IPS-NIHi11 (cell line): Measurements from ENCODE around the gene HSPA6.
"Not testable (repeated sequence)": the region's sequence is repeated elsewhere in the genome, so short reads cannot be mapped to it uniquely, and the experiment has no call there.

Experiments
- DNase-seq: peaks from one replicate; pipeline ENCODE4 v3.0.0; 2012; ENCODE audit warnings: mixed read lengths, low spot score

HSPA6 gene

DNA sequence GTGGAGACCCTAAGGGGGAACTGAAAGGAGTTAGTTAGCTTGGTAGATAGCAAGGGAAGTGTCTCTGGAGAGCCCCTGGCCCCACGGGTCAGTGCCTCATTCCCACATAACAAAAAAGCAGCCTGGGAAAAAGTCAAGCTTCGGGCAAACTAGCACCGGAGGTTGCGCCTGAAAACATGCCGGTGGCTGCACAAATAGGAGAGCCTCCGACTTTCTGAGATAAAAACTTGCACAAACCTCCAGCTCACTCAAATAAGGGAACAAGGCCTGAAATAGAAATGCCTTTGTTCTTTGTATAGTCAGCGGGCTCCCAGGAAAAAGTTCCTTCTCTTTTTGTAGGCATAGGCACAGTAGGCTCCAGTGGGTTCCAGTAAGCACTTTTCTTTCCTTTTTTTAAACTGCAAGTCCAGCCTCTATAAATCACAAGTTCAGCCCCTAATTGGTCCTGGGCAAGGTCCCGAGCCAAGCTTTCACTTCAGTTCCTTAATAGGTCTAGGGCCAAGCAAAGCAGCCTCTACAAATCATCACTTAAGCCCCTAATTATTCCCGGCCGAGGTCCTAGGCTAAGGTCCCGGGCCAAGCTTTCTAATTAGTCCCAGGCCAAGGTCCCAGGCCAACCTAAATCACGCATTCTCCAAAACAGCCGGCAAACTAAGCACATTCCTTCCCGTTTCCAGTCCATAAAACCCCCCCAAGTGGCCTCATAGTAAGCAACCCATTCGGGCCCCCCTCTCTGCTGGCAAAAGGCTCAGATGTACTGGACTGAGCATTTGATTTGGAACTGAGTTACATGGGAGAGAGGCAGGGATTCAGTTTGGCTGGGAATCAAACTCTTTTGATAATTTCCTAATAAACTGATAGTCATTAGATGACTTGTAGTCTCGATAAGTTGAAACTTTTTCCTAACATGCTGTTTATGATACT lies 8.6 kb downstream of the HSPA6 start:
- not testable (repeated sequence) for DNase-seq

DNA sequence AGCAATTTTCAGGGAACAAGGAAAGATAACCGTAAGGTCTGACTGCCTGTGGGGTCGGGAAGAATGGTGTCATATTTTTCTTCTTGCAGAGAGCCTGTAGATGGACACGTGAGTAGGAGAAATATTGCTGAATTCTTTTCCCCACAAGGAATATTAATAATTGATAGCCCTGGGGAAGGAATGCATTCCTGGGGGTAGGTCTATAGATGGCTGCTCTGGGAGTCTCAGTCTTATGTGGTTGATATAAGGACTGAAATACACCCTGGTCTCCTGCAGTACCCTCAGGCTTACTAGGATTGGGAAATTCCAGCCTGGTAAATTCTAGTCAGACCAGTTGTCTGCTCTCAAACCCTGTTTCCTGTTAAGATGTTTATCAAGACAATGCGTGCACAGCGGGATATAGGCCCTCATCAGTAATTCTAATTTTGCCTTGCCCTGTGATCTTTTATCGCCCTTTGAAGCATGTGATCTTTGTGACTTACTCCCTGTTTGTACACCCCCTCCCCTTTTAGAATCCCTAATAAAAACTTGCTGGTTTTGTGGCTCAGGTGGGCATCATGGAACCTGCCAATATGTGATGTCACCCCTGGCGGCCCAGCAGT lies 12.8 kb downstream of the HSPA6 start:
- DNase-seq: not testable (repeated sequence)

DNA sequence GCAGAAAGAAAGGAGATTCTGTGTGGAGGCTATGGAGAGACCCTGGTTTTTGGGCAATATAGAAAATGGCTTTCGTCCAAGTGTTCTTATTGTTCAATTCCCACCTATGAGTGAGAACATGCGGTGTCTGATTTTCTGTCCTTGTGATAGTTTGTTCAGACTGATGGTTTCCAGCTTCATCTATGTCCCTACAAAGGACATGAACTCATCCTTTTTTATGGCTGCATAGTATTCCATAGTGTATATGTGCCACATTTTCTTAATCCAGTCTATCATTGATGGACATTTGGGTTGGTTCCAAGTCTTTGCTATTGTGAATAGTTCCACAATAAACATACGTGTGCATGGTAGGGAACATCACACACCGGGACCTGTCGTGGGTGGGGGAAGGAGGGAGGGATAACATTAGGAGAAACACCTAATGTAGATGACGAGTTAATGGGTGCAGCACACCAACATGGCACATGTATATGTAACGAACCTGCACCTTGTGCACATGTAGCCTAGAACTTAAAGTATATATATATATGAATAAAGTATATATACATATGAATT lies 14.7 kb downstream of the HSPA6 start:
- DNase-seq: not testable (repeated sequence)

DNA sequence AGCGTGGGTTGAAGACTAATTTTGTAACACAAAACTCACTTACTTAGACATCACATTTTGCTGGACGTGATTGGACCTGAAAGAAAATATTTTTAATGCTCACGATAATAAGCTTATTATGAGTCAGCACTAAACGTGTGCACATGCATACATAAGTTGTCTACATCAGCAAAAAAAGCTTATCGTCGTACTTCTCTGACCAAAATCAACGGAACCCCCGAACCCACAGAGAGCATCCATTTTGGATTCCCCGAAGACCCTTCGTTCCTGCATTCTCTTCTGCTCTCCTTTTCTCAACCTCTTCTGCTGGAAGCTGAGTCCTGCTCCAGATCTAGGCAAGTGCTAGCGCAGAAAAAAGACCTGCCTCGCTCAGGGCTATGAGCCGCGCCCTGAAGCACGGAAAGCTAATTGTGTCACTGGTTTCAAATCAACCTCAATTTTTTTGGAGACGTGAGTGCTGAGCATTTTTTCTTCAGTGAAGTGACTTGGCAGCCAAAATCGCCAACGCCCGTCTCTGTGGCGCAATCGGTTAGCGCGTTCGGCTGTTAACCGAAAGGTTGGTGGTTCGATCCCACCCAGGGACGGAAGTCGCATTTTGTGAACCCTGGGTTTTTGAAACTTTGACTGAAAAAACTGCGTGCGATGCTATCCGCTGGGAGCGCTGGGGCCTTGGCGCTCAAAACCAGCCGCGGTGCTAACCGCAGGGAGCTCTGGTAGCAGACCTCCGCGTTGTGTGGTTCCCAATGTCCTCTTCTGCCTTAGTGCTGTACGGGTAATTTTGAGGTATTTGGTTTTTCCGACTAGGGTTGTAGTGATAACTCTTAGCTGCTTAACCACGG lies 15.6 kb downstream of the HSPA6 start:
- peak; percentile 72 for DNase-seq

DNA sequence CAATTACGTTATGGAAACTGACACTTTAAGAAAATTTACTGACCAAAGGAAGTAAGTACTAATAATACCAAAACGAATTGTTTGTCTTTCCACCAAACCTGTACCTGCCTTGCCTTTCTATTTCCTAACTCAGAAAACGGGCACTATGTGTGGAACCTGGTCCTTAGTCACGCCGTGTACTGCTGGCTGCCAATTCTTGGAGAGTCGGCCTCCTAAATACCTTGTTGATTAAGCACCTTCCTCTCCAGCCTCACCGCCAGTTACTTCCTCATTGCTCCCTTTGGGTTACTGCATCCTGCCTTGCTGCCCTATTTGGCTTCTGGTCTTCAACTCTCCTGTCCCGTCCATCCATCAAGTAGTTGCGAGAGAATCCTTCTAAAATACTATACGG lies 16.2 kb downstream of the HSPA6 start:
- DNase-seq: not testable (repeated sequence)

DNA sequence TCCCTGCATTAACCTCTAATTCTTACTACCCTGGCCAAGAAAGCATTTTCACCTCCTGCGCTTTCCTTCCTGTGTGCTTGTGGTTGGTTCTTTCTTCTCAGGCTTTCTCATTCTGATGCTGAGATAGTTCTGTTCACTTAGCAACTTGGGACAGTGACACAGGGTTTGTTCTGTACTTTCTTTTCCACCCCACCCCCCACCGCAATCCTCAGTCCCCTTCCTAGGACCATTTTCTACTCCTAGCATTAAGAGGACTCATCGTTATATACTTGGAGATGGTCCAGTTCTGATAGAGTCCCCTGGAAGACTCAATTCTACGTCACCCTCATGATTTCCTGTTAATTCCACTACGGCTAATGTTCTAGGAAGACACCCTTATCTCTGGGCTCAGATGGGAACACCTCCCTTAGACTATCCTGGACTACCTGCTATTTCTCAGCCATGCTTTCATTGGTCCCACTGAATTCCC lies 17.8 kb downstream of the HSPA6 start:
- DNase-seq: not testable (repeated sequence)

DNA sequence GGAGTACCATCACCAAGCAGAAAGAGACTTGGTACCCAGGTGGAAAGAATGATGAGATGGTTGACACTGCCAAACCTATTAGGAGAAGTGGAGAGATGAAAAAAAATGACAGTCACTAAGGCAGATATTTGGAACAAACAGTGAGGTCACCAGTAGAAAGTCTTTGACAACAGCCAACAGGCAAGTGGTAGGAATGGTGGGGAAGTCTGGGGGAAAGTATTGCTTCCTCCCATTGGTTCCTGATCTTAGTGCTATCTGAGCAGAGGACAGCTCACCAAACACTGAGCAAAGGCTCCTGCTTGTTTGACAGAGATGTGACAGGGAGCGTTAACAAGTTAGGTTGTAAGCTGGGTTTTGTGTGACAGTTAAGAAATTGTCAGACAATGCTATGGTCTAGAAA lies 18.8 kb downstream of the HSPA6 start:
- not testable (repeated sequence) for DNase-seq

DNA sequence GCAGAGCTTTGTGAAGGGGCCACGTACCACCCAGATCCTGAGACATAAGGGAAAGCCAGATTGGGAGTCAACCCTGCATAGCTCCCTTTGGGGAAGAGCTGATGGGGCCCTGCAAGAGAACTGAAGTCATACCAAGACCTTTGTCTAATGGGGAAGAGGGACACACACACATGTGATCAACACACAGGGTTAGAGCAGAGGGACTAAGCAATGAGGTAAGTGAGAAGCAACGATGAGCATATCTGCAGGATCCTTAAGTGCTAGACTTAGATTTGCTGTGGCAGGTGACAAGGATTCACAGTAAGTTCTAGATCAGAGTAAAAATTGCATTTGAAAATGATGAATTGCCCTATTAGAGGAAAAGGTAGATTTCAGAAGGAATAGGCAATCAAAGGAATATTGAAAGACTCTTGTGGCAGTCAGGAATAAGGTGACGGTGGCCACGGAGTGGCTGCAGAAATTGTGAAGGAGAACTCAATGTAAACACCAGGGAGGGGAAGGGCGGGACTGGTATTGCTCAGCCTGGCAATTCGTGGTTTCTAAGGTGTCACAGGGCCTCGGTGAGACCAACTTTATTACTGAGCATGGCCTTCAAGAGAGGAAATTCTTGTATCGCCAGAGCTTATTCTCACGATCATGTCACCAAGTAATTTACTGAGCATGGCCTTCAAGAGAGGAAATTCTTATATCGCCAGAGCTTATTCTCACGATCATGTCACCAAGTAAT lies 20.8 kb downstream of the HSPA6 start:
- not testable (repeated sequence) for DNase-seq

DNA sequence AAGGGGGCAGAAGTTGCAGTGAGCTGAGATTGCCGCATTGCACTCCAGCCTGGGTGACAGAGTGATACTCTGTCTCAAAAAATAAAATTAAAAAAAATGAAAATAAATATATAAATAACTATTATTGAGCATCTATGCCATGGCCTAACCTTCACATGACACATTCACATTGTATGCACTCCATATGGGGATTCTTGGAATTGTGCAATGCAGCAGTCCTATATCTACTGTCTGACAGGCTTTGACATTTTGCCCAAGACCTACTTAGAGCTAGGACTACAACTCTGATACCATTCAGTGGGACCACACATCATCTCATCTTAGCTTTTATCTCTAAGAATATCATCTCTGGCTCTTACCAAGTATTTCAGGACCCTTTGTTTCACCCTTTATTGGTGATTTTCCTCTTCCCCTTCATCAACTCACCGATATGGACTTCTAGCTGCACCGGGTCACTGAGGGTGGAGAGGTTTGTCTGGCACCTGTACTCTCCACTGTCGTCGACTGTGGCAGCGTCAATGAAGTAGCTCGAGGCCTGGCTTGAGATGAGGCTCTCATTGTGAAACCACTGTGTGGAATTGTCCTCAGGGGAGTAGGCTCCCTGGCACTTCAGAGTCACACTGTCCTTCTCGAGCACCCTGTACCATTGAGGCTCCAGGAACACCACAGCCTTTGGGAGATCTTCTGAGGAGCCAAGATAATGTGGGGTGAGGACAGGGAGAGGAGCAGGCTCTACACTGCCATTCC lies 23.8 kb downstream of the HSPA6 start:
- DNase-seq: not testable (repeated sequence)

DNA sequence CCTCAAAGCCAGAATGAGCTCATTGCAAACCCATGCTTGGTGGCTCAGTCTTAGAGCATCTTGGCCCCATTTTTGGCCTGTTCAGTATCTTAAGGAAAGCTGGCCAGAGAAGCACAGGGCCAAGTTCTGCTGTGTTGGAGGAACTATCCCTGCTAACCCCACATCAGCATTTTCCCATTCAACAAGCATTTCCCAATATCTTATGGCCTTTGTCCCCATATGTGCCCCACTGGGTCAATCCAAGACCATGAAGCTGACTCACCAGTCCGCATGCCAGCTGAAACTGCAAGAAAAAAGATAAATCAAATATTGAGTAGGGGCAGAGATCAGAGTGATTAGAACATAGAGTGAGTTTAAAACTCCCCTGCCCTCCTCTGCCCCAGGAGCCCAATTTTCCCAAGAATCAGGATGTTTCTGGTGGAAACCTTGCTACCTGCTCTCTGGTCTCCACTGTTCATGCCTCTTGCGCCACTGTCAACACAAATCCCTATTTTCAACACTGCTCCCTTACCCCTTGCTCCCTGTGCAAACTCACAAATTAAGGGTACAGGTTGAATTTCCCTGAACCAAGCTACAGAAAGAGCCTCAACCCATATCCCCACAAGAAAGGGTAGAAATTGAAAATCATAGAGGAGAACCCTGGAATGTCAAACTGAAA lies 24.5 kb downstream of the HSPA6 start:
- DNase-seq: not testable (repeated sequence)

DNA sequence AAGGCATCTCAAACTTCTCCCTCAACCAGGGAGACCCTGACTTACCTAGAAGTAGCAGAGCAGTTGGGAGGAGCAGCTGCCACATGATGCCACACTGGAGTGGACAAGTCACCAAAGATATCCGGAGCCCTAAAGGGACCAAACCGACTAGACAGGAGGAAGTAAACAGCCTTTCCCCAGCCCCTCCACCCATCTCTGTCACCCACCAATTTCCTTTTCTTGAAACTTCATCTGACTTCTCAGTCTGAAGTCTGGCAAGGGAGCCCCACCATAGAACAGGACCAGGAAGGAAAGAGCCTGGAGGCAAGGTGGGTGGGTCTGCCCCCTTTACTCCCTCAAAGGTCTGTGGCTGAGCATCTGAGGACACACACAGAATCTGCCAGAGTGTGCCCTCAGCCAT lies 25.3 kb downstream of the HSPA6 start, which contains the start of gene FCGR3A:
Gene FCGR3A (minus strand): TSS at position 167 of the 400 bp plus-strand sequence. CDS start 82 bp downstream, at position 85.
- DNase-seq: no peak

DNA sequence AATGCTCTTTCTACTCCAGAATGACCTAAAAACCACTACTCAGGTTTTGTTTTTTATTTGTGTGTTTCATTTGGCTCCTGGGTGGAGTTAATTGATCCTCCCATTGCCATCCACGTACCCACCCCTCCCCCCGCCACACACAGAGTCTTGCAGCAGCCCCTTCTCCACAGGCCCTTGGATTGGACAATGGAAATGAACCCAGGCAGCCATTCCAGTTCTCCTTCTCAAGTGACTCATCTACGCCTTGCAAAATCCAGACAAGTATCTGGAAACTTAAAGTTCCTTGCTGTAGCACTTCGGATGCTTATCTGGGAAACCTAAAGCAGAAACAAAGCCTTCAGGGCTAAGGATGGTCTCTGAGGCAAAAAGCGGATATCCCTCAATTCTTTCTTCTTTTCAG lies 26.6 kb downstream of the HSPA6 start:
- DNase-seq: not testable (repeated sequence)

DNA sequence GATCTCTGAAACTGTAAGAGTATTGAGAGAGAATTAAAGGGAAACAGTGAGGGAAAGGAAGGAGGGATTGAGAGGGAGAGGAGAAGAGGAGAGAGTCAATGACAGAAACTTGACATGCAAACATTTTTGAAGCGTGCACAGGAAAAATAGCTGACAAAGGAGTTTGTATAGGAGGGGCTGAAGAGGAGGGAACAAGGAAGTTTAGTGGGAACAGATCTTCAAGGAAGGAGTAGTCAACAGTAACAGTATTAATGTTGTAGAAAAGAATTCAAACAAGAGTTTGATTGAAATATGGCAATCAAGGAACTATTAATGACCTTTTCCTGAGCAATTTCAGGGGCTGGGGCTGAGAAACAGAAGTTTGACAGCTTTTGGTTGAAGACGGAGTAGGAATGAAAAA lies 29.3 kb downstream of the HSPA6 start:
- DNase-seq: not testable (repeated sequence)

DNA sequence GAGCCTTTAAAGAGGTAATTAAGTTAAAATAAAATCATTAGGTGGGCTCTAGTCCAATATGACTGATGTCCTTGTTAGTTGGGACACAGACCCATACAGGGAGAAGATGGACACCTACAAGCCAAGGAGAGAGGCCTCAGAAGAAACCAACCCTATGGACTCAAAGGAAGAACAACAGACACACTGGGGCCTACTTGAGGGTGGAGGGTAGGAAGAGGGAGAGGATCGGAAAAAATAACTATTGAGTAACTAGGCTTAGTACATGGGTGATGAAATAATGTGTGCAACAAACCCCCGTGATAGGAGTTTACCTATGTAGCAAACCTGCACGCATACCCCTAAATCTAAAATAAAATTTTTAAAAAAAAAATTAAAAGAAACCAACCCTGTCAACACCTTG lies 30.0 kb downstream of the HSPA6 start:
- DNase-seq: not testable (repeated sequence)

DNA sequence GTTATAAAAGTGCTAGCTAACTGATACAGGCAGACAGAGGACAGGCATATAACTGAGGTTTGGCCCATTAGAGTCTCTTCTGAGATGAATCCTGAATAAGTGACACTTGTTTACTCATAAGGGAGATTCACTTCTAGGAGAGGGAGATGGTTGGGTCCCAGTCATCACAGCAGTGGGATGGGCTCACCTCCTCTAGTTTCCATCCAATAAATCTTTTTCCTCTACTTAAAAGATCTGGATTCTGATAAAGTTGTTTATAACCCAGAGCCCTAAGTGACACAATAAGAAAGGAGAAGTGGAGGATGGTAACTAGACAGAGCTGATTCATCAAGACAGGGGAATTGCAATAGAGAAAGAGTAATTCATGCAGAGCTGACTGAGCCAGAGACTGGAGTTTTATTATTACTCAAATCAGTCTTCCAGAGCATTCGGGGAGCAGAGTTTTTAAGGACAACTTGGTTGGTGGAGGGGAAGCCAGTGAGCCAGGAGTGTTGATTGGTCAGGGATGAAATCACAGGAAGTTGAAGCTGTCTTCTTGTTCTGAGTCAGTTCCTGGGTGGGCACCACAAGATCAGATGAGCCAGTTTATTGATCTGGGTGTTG lies 30.6 kb downstream of the HSPA6 start:
- not testable (repeated sequence) for DNase-seq

DNA sequence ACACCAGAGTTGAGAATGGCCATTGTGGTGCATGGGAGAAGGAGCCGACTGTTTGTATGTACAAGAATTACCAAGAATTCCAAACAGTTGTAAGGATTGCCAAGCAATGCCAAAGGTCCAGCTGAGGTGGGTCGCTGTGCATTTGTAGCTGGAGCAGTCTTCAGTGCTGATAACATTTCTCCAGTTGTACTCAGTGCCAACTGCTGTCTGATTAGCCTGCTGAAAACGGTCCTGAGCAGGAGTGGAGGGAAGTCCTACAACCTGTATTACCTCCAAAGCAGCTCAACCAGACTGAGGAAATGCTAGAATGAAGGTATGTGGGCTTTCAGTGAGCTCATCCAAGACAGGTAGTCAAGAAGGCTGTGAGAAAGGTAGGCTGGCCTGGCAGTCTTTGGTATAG lies 31.8 kb downstream of the HSPA6 start:
- DNase-seq: not testable (repeated sequence)

DNA sequence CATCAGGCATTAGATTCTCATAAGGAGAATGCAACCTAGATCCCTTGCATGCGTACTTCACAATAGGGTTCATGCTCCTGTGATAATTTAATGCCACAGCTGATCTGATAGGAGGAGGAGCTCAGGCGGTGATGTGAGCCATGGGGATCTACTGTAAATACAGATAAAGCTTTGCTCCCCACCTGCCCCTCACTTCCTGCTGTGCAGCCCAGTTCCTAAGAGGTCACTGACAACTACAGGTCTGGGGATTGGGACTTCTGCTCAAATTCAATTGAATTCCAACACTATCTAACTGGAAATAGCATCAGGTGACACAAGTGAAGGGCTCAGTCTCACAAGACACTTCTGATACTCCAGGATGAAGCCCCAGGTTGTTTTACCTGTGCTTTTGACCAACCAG lies 32.6 kb downstream of the HSPA6 start:
- not testable (repeated sequence) for DNase-seq

DNA sequence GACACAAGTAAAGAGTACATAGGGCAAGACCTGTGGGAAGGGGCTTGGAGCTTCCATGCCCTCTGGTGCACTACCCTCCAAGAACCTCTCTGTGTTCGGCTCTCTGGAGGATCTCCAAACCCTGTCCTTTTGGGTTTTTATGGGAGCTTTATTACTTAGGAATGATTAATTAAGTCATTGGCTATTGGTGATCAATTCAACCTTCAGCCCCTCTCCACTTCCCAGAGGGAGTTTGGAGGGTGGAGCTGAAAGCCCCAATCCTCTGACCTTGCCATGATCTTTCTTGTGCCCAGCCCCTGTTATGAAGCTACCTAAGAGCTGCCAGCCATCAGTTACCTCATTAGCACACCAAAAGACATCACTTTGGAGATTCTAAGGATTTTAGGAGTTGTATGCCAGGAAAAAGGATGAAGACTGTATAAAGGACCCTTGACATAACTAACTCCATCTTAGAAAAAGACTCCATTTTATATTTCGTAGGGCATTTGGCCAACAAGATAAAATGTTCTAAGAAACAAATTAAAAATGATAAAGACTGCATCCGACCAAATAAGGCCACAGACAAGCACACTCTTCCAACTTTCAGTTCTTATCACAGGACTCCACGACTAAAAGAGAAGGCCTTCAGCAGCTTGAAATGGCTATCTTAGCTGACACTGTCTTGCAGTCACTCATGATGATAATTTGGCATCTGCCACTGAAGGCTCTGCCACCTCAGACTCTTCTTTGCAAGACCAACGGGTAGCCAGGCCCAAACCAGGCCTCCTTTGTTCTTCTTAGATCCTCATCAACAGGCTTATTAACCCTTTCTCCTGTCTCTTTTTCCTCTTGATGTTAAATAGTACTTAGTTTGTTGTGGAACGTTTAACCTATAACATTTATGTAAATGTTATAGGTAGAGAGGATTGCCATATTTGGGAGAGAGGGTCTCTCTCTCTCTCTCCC lies 33.4 kb downstream of the HSPA6 start:
- not testable (repeated sequence) for DNase-seq
